IMR-90 (cell line): ENCODE data around the gene DEPDC1. TPM values are rescaled to one million over a fixed set of nuclear protein-coding genes. Genes with fewer than 3 reads are reported as not detected.

Experiments used
- ATAC-seq: fragments of 200-7000 bp; cut with Tn5 transposase; 2 replicates; pipeline ENCODE4 v1.9.1; 2020; ENCODE audit warnings: low read depth, mild to moderate bottlenecking, moderate library complexity
- BruUV-seq: library from RNA; stranded (reverse); fragments of 400-500 nt; replicated peaks from 2 replicates; lab custom pipeline; 2021; lab: Mats Ljungman, UMichigan
- CTCF ChIA-PET: fragments of 300-600 bp; formaldehyde crosslinking; extraction: SDS; loops from one replicate; lab custom pipeline; 2021; ENCODE audit warnings: antibody characterized with exemption; lab: Yijun Ruan, JAX
- POLR2A ChIA-PET: fragments of 300-600 bp; sonication (Branson Sonifier 250); formaldehyde crosslinking; loops from one replicate; lab custom pipeline; 2022; ENCODE audit warnings: antibody characterized with exemption; ENCODE audit not compliant: unreplicated experiment; lab: Charles Lee
- DNase-seq: peaks from one replicate; pipeline ENCODE4 v3.0.0; 2013
- H2AFZ ChIP-seq: replicated peaks from 2 replicates; pipeline ENCODE3; 2013; ENCODE audit warnings: low read length, mild to moderate bottlenecking; ENCODE audit not compliant: poor library complexity
- H2AK5ac ChIP-seq: 2 replicates; pipeline ENCODE4 v1.6.1; 2013; ENCODE audit warnings: low read depth, low read length, inconsistent platforms
- H2AK9ac ChIP-seq: replicated peaks from 2 replicates; pipeline ENCODE3; 2013; ENCODE audit warnings: mild to moderate bottlenecking, low read depth, low read length, moderate library complexity; ENCODE audit not compliant: poor library complexity
- H2BK120ac ChIP-seq: 2 replicates; pipeline ENCODE4 v1.6.1; 2013; ENCODE audit warnings: low read depth, low read length, inconsistent platforms
- H2BK15ac ChIP-seq: 3 replicates; pipeline ENCODE4 v1.6.1; 2013; ENCODE audit warnings: low read depth, low read length, inconsistent platforms
- H2BK20ac ChIP-seq: 2 replicates; pipeline ENCODE4 v1.6.1; 2013; ENCODE audit warnings: low read depth, mild to moderate bottlenecking, inconsistent platforms, low read length, moderate library complexity
- H2BK5ac ChIP-seq: 2 replicates; pipeline ENCODE4 v1.6.1; 2013; ENCODE audit warnings: mild to moderate bottlenecking, low read depth, low read length, inconsistent platforms; ENCODE audit not compliant: poor library complexity, severe bottlenecking
- H3K14ac ChIP-seq: replicated peaks from 2 replicates; pipeline ENCODE4 v1.6.1; 2013; ENCODE audit warnings: low read depth, low read length, inconsistent platforms
- H3K18ac ChIP-seq: 2 replicates; pipeline ENCODE4 v1.6.1; 2013; ENCODE audit warnings: low read depth, low read length, control low read depth
- H3K23ac ChIP-seq: 2 replicates; pipeline ENCODE4 v1.6.1; 2013; ENCODE audit warnings: low read depth, low read length, inconsistent platforms
- H3K27ac ChIP-seq: 2 replicates; pipeline ENCODE4 v1.5.1; 2013; ENCODE audit warnings: mild to moderate bottlenecking, control low read depth, low read length; ENCODE audit not compliant: insufficient read depth
- H3K27me3 ChIP-seq: 2 replicates; pipeline ENCODE4 v1.6.1; 2013; ENCODE audit warnings: low read length; ENCODE audit not compliant: control insufficient read depth, insufficient read depth
- H3K36me3 ChIP-seq: 2 replicates; pipeline ENCODE4 v1.6.1; 2013; ENCODE audit warnings: low read length, mixed read lengths; ENCODE audit not compliant: control insufficient read depth, insufficient read depth
- H3K4ac ChIP-seq: 2 replicates; pipeline ENCODE4 v1.6.1; 2013; ENCODE audit warnings: low read depth, low read length, inconsistent platforms
- H3K4me1 ChIP-seq: 2 replicates; pipeline ENCODE4 v1.6.1; 2013; ENCODE audit warnings: low read length, mixed read lengths; ENCODE audit not compliant: control insufficient read depth, insufficient read depth
- H3K4me2 ChIP-seq: 2 replicates; pipeline ENCODE4 v1.6.1; 2013; ENCODE audit warnings: low read depth, mild to moderate bottlenecking, control low read depth, low read length, moderate library complexity
- H3K4me3 ChIP-seq: 2 replicates; pipeline ENCODE4 v1.5.1; 2013; ENCODE audit warnings: low read depth, mild to moderate bottlenecking, control low read depth, low read length, moderate library complexity; ENCODE audit not compliant: insufficient read depth
- H3K56ac ChIP-seq: 2 replicates; pipeline ENCODE4 v1.6.1; 2013; ENCODE audit warnings: low read length, inconsistent platforms; ENCODE audit not compliant: insufficient read depth; ENCODE audit errors: extremely low read depth
- H3K79me1 ChIP-seq, 2 experiments: 2 replicates each; pipeline ENCODE4 v1.6.1; 2013; ENCODE audit warnings: low read length in 2 of 2, inconsistent platforms in 1 of 2, low read depth in 1 of 2
- H3K9ac ChIP-seq: 2 replicates; pipeline ENCODE4 v1.6.1; 2013; ENCODE audit warnings: low read depth, low read length, control low read depth
- H3K9me1 ChIP-seq: 2 replicates; pipeline ENCODE4 v1.6.1; 2013; ENCODE audit warnings: low read length, inconsistent platforms; ENCODE audit not compliant: insufficient read depth
- H3K9me3 ChIP-seq: 2 replicates; pipeline ENCODE4 v1.6.1; 2013; ENCODE audit warnings: low read length; ENCODE audit not compliant: control insufficient read depth, insufficient read depth
- H4K20me1 ChIP-seq: 2 replicates; pipeline ENCODE4 v1.6.1; 2013; ENCODE audit warnings: low read length, inconsistent platforms; ENCODE audit not compliant: insufficient read depth
- H4K5ac ChIP-seq: 2 replicates; pipeline ENCODE4 v1.6.1; 2013; ENCODE audit warnings: mild to moderate bottlenecking, low read depth, low read length, control low read depth
- H4K8ac ChIP-seq, 2 experiments: 2 replicates each; pipeline ENCODE4 v1.6.1; 2013; ENCODE audit warnings: low read depth in 2 of 2, low read length in 2 of 2, control low read depth in 1 of 2, inconsistent platforms in 1 of 2
- H4K91ac ChIP-seq: 2 replicates; pipeline ENCODE4 v1.6.1; 2013; ENCODE audit warnings: low read depth, low read length, inconsistent platforms; ENCODE audit not compliant: insufficient read depth
- CEBPB ChIP-seq: IDR thresholded peaks from 2 replicates; pipeline ENCODE4 v1.6.1; 2012; ENCODE audit warnings: low read depth, low read length, improper control_type of control experiment
- WGBS, 2 experiments: methylation state at CpG; one replicate each; pipeline versions ENCODE4 v1.1.5 to v1.1.7; 2013; ENCODE audit warnings: missing lambda C conversion rate in 2 of 2; ENCODE audit not compliant: insufficient read length in 1 of 2; ENCODE audit errors: extremely low coverage in 2 of 2; 5-methylcytosine and 5-hydroxymethylcytosine counted together
- dilution Hi-C: fragments of 300-500 bp; cut with HindIII; formaldehyde crosslinking; loops from one replicate; pipeline ENCODE4 v1.14.3; 2018; ENCODE audit warnings: low sequenced_read_pairs; ENCODE audit not compliant: unreplicated experiment
- in situ Hi-C: fragments of 300-500 bp; cut with MboI; formaldehyde crosslinking; loops from 3 replicates; pipeline ENCODE4 v1.14.3; 2019; ENCODE audit warnings: low sequenced_read_pairs, inconsistent platforms, mixed read lengths
- intact Hi-C: fragments of 100-400 bp; cut with micrococcal nuclease; formaldehyde crosslinking; loops from 2 replicates; pipeline ENCODE4 v1.10.0; 2022
- polyA plus RNA-seq, 3 experiments: library from polyadenylated mRNA; depleted of rRNA; stranded (reverse); fragments of >200 nt; gene quantifications; 2 replicates each; pipeline ENCODE4 v1.2.3, GENCODE V29; 2012; ENCODE audit warnings: low replicate concordance in 1 of 3
- total RNA-seq: library from RNA; depleted of rRNA; stranded (reverse); fragments of >200 nt; gene quantifications from 2 replicates; pipeline ENCODE4 v1.2.3, GENCODE V29; 2012

The DEPDC1 gene
- total and polyA plus RNA-seq, 2 of the 4 experiments (the other 2 are of a cell fraction): 7.4 to 14.7 TPM

DNA sequence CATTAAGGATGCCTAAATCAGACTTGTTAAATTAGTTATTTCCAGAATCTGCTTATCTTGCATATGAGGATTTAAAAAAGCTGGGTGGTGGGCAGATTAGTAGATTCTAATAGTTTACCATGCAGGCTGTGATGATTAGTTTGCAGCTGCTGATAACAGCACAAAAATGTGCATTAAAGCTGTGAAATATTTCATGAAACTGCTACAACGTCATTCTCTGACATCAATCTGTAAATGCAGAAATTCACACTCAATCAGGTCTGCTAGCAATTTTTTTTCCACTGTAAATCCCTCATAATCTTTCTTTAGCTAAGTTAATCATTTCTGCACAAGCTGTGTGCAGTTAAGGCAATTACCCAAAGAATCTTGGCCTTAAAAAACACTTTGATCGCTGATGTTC, 37.8 kb downstream of the DEPDC1 start:
- Histone ChIP-seq H3K9me3 (peaks cover 3% of the 10 kb centered on the region), H3K9ac (no peak overlapping the region), H3K4me1 (peaks cover 2% of the 10 kb centered on the region; the same call in 1 of the 2 replicates), H3K18ac (no peak overlapping the region), H4K8ac (no peak overlapping the region), H3K79me1 (no peaks in the 10 kb centered on the region), H2BK15ac (no peak overlapping the region), H4K5ac (no peak overlapping the region), H3K4me2 (no peak overlapping the region), H3K9me1 (0 out of 2 replicates have a peak, but pooled peaks cover 2% of the 10 kb centered on the region), H3K14ac (no peak overlapping the region), H4K20me1 (no peaks in the 10 kb centered on the region), H3K36me3 (no peaks in the 10 kb centered on the region), H3K27ac (no peak overlapping the region), H3K56ac (no peak overlapping the region), H2BK120ac (no peak overlapping the region), H3K4ac (no peak overlapping the region), H2AK9ac (no peak overlapping the region), H4K91ac (no peak overlapping the region), H2AK5ac (no peak overlapping the region), H3K23ac (no peak overlapping the region), H3K27me3 (no peaks in the 10 kb centered on the region), H2BK20ac (no peak overlapping the region), H2BK5ac (no peak overlapping the region), H2AFZ (no peak overlapping the region), H3K4me3 (no peak overlapping the region)
- WGBS, 2 experiments: 0% methylated on average over 1 of the region's 2 CpGs; no CpG with 5 or more reads in 1 of the 2 experiments
- ATAC-seq: no peak
- dilution Hi-C loops: no loop called here
- CTCF ChIA-PET: interaction anchor here (0.9 to 1.5 kb wide), 2 partner anchors 11 to 16 kb away, joined by 3 to 4 read pairs; no protein-coding TSS in a partner anchor
- POLR2A ChIA-PET: no interaction called here
- in situ Hi-C loops: loop anchor here (25.0 kb wide), 1 partner anchor 1278 kb away; no protein-coding TSS in a partner anchor
- TF ChIP-seq CEBPB: no peak
- DNase-seq: no peak
- intact Hi-C loops: no loop called here
- no TSS peak for BruUV-seq
